ENCODE results near the gene ACLY. TPM values are rescaled to one million over a fixed set of nuclear protein-coding genes. Genes with fewer than 3 reads are reported as not detected.

ACLY gene
- total and polyA plus RNA-seq, 2 experiments from 2014 or later = 89.2 to 96.3 TPM

DNA sequence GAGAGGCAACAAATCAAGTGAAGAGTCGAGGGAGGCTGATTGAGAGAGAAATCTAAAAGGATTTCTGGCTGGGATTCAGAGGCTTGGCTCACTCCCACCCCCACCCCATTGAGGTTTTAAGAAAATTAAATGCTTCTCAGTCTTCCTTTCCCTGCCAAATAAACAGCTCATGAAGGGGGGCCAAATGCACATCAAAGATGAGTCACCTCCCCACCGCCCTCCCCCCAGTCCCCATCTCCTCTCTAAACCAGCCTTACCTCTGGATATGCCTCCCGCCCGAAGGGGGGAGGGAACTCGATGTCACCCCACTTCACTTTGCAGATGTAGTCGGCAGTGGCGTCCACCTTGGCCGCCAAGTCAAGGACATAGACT is 11.6 kb downstream of the ACLY start:
- no peak for TF ChIP-seq CTCF (IDR thresholded peaks at IDR 0.05; ENCODE audit: low read depth, low read length)
- H3K9me3 ChIP-seq (ENCODE audit: low read depth) = no peaks in the 10 kb centered on the region
- H3K4me1 ChIP-seq (ENCODE audit: low read depth) = no peaks in the 10 kb centered on the region
- no peak overlapping the region for H3K27ac ChIP-seq
- no peaks in the 10 kb centered on the region for H3K27me3 ChIP-seq
- H3K36me3 ChIP-seq = peaks cover 60% of the 10 kb centered on the region
- DNase-seq (ENCODE audit: low read depth in 1 of 2, low spot score in 1 of 2) = peak in 1 of 2 donors; percentile 68
- H3K4me3 ChIP-seq = no peak overlapping the region

DNA sequence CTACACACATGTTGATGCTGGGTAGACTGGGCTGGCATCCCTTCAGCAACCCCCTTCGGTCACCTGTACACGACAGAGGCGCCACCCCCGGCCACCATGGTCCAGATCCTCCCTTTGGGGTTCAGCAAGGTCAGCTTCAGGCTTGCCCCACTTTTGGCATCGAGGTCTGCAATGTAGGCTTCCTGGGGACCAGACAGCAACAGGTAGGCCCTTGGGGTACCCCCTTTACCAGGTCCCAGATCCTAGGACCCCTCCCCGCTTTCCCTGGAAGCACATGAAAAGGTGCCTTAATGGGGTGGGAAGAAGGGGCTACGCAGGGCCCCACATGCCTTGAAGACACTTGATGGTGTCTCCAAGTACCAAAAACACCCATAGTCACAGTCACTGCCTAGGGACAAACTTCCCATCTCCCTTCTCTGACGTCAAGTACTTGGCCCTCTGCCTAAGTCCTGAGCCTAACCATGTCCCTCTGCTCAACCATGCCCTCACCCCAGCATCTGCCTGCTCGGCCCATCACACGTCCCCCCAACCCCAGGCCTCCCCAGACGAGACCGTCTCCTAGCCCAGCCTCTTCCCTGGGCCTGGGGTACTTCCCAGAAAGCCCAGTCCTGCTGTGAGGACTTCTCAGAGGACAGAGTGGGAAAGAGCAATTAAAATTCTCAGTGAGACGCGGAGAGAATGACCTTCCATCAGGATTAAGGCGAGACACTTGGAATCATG is 12.1 kb downstream of the ACLY start:
- no peaks in the 10 kb centered on the region for H3K4me1 ChIP-seq (ENCODE audit: low read depth)
- TF ChIP-seq CTCF (IDR thresholded peaks at IDR 0.05; ENCODE audit: low read depth, low read length) = no peak
- H3K27ac ChIP-seq = no peak overlapping the region
- DNase-seq (ENCODE audit: low read depth in 1 of 2, low spot score in 1 of 2) = no peak
- H3K4me3 ChIP-seq = no peak overlapping the region
- H3K27me3 ChIP-seq = no peaks in the 10 kb centered on the region
- no peaks in the 10 kb centered on the region for H3K9me3 ChIP-seq (ENCODE audit: low read depth)
- H3K36me3 ChIP-seq = peaks cover 57% of the 10 kb centered on the region

DNA sequence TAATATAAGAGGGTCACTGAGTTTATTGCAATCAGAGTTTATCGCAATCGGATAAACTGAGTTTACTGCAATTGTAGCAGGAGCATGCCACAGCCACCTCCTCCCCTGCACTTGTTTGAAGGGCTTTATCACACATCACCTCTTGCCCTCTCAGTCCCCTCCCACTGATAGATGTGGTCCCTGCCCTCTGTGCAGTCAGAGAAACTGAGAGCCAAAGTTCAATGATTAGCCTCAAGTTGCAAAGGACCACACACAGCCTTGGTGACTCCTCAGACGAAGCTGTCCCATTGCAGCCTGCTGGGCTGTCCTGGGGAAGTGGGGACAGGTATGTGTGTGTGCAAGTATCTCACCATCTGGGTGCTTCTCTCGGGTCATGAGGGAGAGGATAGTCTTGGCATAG is 13.6 kb downstream of the ACLY start:
- Histone ChIP-seq H3K27ac (no peak overlapping the region), H3K4me1 (ENCODE audit: low read depth) (no peaks in the 10 kb centered on the region), H3K36me3 (peaks cover 52% of the 10 kb centered on the region), H3K9me3 (ENCODE audit: low read depth) (no peaks in the 10 kb centered on the region), H3K27me3 (no peaks in the 10 kb centered on the region), H3K4me3 (no peak overlapping the region)
- TF ChIP-seq CTCF (IDR thresholded peaks at IDR 0.05; ENCODE audit: low read depth, low read length) = no peak
- no peak for DNase-seq (ENCODE audit: low read depth in 1 of 2, low spot score in 1 of 2)

DNA sequence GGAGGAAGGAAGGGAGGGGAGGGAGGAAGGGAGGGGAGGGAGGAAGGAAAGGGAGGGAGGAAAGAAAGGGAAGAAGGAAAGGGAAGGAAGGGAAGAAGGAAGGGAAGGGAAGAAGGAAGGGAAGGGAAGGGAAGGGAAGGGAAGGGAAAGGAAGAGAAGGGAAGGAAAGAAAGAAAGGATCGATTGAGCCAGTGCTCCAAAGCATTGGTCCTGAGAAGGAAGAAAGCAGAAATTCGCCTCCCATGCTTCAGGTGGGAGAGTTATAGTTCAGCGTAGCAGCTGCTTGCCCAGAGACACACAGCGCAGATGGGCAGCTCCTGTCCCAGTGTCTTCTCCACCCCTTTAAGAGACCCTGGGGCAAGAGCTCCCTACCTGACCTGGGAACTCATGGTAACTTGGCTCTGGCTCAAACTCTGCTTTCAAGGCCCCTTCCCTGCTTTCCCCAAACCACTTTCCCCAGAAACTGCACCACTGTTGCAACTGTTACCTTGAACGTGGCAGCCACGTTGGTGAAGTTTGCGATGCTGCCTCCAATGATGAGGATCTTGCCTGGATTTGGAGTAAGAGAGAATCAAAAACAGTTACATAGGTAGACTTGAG is 14.4 kb downstream of the ACLY start:
- Histone ChIP-seq H3K36me3 (peaks cover 50% of the 10 kb centered on the region), H3K27me3 (no peaks in the 10 kb centered on the region), H3K9me3 (ENCODE audit: low read depth) (no peaks in the 10 kb centered on the region), H3K4me1 (ENCODE audit: low read depth) (no peaks in the 10 kb centered on the region), H3K27ac (no peak overlapping the region), H3K4me3 (no peak overlapping the region)
- DNase-seq (ENCODE audit: low read depth in 1 of 2, low spot score in 1 of 2) = no peak
- TF ChIP-seq CTCF (IDR thresholded peaks at IDR 0.05; ENCODE audit: low read depth, low read length) = no peak

- no peak overlapping the region for H3K27ac ChIP-seq
- peaks cover 59% of the 10 kb centered on the region for H3K36me3 ChIP-seq
- H3K4me1 ChIP-seq (ENCODE audit: low read depth) = no peaks in the 10 kb centered on the region
- no peaks in the 10 kb centered on the region for H3K27me3 ChIP-seq
- no peak overlapping the region for H3K4me3 ChIP-seq
- no peaks in the 10 kb centered on the region for H3K9me3 ChIP-seq (ENCODE audit: low read depth)
- TF ChIP-seq CTCF (IDR thresholded peaks at IDR 0.05; ENCODE audit: low read depth, low read length) = no peak
- DNase-seq (ENCODE audit: low read depth in 1 of 2, low spot score in 1 of 2) = no peak
Observed at GRCh38 chr17:41901646-41902045, 17.1 kb downstream of the ACLY start.
